ENCODE measurements around the gene PIK3IP1.

- TF ChIP-seq POLR2AphosphoS5 (IDR thresholded peaks at IDR 0.05; ENCODE audit: insufficient read depth in 1 of 2, low read depth in 1 of 2) (no peak), POLR2A (IDR thresholded peaks at IDR 0.05) (no peak)
Observed at GRCh38 chr22:31246687-31247086, 45.6 kb downstream of the PIK3IP1 start.
